ENCODE results near the gene OR10X1. TPM values are rescaled to one million over a fixed set of nuclear protein-coding genes. Genes with fewer than 3 reads are reported as not detected.

OR10X1 gene, protein sequence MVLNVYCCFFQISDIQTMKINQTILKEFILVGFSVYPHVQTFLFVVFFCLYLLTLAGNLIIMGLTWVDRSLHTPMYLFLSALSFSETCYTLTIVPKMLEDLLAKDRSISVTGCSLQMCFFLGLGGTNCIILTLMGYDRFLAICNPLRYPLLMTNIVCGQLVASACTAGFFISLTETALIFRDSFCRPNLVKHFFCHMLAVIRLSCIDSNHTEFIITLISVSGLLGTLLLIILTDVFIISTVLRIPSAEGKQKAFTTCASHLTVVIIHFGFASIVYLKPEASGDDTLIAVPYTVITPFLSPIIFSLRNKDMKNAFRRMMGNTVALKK
- total RNA-seq: not detected in 2 replicates

DNA sequence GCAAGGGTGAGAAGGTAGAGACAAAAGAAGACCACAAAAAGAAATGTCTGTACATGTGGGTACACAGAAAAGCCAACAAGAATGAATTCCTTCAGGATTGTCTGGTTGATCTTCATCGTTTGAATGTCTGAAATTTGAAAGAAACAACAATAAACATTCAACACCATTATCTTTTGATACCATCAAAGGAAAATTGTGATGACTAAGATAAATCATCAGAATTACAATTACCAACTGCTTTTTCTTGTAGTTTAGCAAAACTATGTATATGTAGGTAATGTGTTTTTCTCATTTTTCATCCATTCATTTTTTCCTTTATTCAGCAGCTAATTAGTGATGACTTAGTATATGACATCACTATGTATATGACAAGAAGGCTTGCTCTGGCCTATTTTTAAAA lies at the start of gene OR10X1:
Gene OR10X1, minus strand, starts transcription at position 167 of the 400 bp plus-strand sequence. Its CDS starts 0 bp downstream, at position 167.
- Mint-ChIP-seq H3K27ac (no peak within 1 kb of the TSS), H3K36me3 (ENCODE audit: low read depth) (no peaks in the 10 kb centered on the region), H3K9me3 (no peaks in the 10 kb centered on the region), H3K4me1 (ENCODE audit: low read depth) (peaks cover 2% of the 10 kb centered on the region), H3K4me3 (ENCODE audit: low read depth) (no peak within 1 kb of the TSS), H3K27me3 (ENCODE audit: low read depth) (peaks cover under 1% of the 10 kb centered on the region)
- intact Hi-C loops (cut with micrococcal nuclease): no loop called here
- DNase-seq (ENCODE audit: low spot score): no peak

GRCh38 chr1:158613764-158614163 lies 34.1 kb upstream of the OR10X1 start:
- no peaks in the 10 kb centered on the region for H3K36me3 Mint-ChIP-seq (ENCODE audit: low read depth)
- H3K4me1 Mint-ChIP-seq (ENCODE audit: low read depth): no peaks in the 10 kb centered on the region
- H3K9me3 Mint-ChIP-seq: no peaks in the 10 kb centered on the region
- H3K4me3 Mint-ChIP-seq (ENCODE audit: low read depth): no peak overlapping the region
- no peak overlapping the region for H3K27ac Mint-ChIP-seq
- intact Hi-C loops (cut with micrococcal nuclease): no loop called here
- peaks cover 9% of the 10 kb centered on the region for H3K27me3 Mint-ChIP-seq (ENCODE audit: low read depth)
- DNase-seq (ENCODE audit: low spot score): no peak

- H3K27me3 Mint-ChIP-seq (ENCODE audit: low read depth): peaks cover 9% of the 10 kb centered on the region
- H3K4me3 Mint-ChIP-seq (ENCODE audit: low read depth): no peak overlapping the region
- no peak overlapping the region for H3K27ac Mint-ChIP-seq
- no peak for DNase-seq (ENCODE audit: low spot score)
- H3K9me3 Mint-ChIP-seq: no peaks in the 10 kb centered on the region
- H3K36me3 Mint-ChIP-seq (ENCODE audit: low read depth): no peaks in the 10 kb centered on the region
- intact Hi-C loops (cut with micrococcal nuclease): no loop called here
- H3K4me1 Mint-ChIP-seq (ENCODE audit: low read depth): no peaks in the 10 kb centered on the region
Measured at GRCh38 chr1:158611916-158612315, 32.2 kb upstream of the OR10X1 start.

GRCh38 chr1:158607296-158607695 lies 27.6 kb upstream of the OR10X1 start:
- Mint-ChIP-seq H3K9me3 (no peaks in the 10 kb centered on the region), H3K4me1 (ENCODE audit: low read depth) (no peaks in the 10 kb centered on the region), H3K36me3 (ENCODE audit: low read depth) (no peaks in the 10 kb centered on the region), H3K27ac (no peak overlapping the region), H3K27me3 (ENCODE audit: low read depth) (peaks cover 6% of the 10 kb centered on the region), H3K4me3 (ENCODE audit: low read depth) (no peak overlapping the region)
- no peak for DNase-seq (ENCODE audit: low spot score)
- intact Hi-C loops (cut with micrococcal nuclease): no loop called here

DNA sequence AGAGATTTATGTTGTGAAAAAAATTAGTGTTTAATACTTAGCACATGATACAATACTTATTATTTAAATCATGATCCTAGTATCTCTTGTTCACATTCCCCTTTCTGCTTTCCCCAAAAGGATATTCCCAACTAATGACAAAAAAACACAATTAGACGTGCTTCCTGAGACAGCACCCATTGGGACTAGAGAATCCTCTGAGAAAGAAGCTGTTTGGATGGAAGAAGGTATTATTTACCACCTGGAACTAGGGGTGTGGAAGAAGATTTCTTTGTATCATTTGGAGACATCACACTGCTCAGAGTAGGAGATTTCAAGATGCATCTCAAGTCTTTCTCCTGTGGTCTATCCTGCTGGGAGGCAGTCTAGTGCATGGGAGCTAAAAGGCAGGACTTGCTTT lies 25.3 kb upstream of the OR10X1 start, which contains the start of gene OR10Z1:
Gene OR10Z1, plus strand, starts transcription at position 301 of the 400 bp plus-strand sequence. CDS start 1,171 bp downstream, outside the sequence.
- no peak within 1 kb of the TSS for H3K4me3 Mint-ChIP-seq (ENCODE audit: low read depth)
- intact Hi-C loops (cut with micrococcal nuclease): no loop called here

DNA sequence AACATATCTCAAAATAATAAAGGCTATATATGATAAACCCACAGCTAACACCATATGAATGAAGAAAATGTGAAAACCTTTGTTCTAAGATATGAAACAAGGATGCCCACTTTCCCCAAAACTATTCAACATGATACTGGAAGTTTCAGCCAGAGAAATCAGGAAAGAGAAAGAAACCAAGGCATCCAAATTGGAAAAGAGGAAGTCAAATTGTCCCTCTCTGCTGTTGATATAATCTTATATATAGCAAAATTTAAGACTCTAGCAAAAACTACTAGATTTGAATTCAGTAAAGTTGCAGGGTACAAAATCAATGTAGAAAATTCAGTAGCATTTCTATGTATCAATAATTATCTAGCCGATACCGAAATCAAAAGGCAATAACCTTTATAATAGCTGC lies 21.0 kb upstream of the OR10X1 start:
- intact Hi-C loops (cut with micrococcal nuclease): no loop called here
- Mint-ChIP-seq H3K9me3 (peaks cover 9% of the 10 kb centered on the region), H3K36me3 (ENCODE audit: low read depth) (no peaks in the 10 kb centered on the region), H3K4me1 (ENCODE audit: low read depth) (no peaks in the 10 kb centered on the region), H3K27ac (no peak overlapping the region), H3K27me3 (ENCODE audit: low read depth) (peaks cover 3% of the 10 kb centered on the region), H3K4me3 (ENCODE audit: low read depth) (no peak overlapping the region)
- no peak for DNase-seq (ENCODE audit: low spot score)

More for the DNA sequence above, 25.3 kb upstream of the OR10X1 start, which contains the start of gene OR10Z1:
- Mint-ChIP-seq H3K36me3 (ENCODE audit: low read depth) (no peaks in the 10 kb centered on the region), H3K9me3 (no peaks in the 10 kb centered on the region), H3K27me3 (ENCODE audit: low read depth) (peaks cover 3% of the 10 kb centered on the region), H3K27ac (no peak within 1 kb of the TSS), H3K4me1 (ENCODE audit: low read depth) (no peaks in the 10 kb centered on the region)
- no peak for DNase-seq (ENCODE audit: low spot score)

DNA sequence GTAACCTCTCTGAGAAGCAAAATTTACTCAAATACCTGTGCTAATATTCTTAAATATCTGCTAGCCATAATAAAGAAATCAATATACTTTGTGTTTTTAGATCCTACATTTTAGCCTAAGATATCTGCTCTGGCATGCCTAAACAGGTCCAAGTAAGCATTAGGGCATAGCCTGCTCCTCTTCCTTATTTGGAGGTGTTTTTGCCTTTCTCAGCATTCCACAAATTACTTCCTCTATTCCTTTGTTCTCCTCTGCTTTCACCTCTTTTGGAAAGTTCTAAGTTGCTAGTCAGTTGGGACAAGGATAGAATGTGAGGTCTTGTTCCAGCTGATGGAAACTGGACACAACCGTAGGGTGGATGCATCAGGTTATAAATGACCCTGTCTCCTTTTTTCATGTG lies 7.2 kb upstream of the OR10X1 start:
- H3K36me3 Mint-ChIP-seq (ENCODE audit: low read depth): no peaks in the 10 kb centered on the region
- no peak for DNase-seq (ENCODE audit: low spot score)
- H3K4me1 Mint-ChIP-seq (ENCODE audit: low read depth): no peaks in the 10 kb centered on the region
- no peak overlapping the region for H3K4me3 Mint-ChIP-seq (ENCODE audit: low read depth)
- H3K27me3 Mint-ChIP-seq (ENCODE audit: low read depth): no peaks in the 10 kb centered on the region
- H3K9me3 Mint-ChIP-seq: no peaks in the 10 kb centered on the region
- intact Hi-C loops (cut with micrococcal nuclease): no loop called here
- no peak overlapping the region for H3K27ac Mint-ChIP-seq

- Mint-ChIP-seq H3K4me1 (ENCODE audit: low read depth) (peaks cover 2% of the 10 kb centered on the region), H3K4me3 (ENCODE audit: low read depth) (no peak overlapping the region), H3K9me3 (no peaks in the 10 kb centered on the region)
Measured at GRCh38 chr1:158583962-158584361, 4.3 kb upstream of the OR10X1 start.

DNA sequence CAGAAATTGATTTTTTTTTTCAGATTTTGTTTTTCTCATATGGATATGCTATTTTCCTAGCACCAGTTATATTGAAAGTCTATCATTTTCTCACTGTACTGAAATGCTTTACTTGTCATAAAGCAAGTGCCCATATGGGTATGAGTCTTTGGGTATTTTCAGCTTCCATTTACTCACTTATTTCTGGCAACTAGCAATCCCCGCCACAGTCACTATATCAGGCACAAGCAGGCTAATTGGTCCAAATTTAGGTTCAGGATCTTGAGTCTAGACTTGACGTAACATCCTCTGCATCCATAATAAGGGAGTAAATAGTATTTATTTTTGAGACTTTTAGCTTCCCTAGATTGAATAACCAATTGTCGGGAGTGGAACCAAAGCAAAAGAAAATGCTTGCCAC lies 2.1 kb downstream of the OR10X1 start:
- Mint-ChIP-seq H3K4me1 (ENCODE audit: low read depth) (peaks cover 2% of the 10 kb centered on the region), H3K4me3 (ENCODE audit: low read depth) (no peak overlapping the region), H3K9me3 (no peaks in the 10 kb centered on the region), H3K27ac (no peak overlapping the region), H3K27me3 (ENCODE audit: low read depth) (peaks cover 2% of the 10 kb centered on the region), H3K36me3 (ENCODE audit: low read depth) (no peaks in the 10 kb centered on the region)
- intact Hi-C loops (cut with micrococcal nuclease): no loop called here
- no peak for DNase-seq (ENCODE audit: low spot score)

More at GRCh38 chr1:158583962-158584361, 4.3 kb upstream of the OR10X1 start:
- intact Hi-C loops (cut with micrococcal nuclease): no loop called here
- no peak for DNase-seq (ENCODE audit: low spot score)
- no peaks in the 10 kb centered on the region for H3K27me3 Mint-ChIP-seq (ENCODE audit: low read depth)
- no peak overlapping the region for H3K27ac Mint-ChIP-seq
- no peaks in the 10 kb centered on the region for H3K36me3 Mint-ChIP-seq (ENCODE audit: low read depth)

GRCh38 chr1:158572226-158572625 lies 7.5 kb downstream of the OR10X1 start:
- DNase-seq (ENCODE audit: low spot score): no peak
- no peak overlapping the region for H3K27ac Mint-ChIP-seq

GRCh38 chr1:158570480-158570879 lies 9.2 kb downstream of the OR10X1 start, which contains the start of gene OR6P1:
TSS of gene OR6P1 (minus strand) at chr1:158570580. CDS start at chr1:158563604, 6,976 bp downstream.
- H3K27ac Mint-ChIP-seq: no peak within 1 kb of the TSS
- DNase-seq (ENCODE audit: low spot score): no peak
- no peaks in the 10 kb centered on the region for H3K9me3 Mint-ChIP-seq
- intact Hi-C loops (cut with micrococcal nuclease): no loop called here
- no peak within 1 kb of the TSS for H3K4me3 Mint-ChIP-seq (ENCODE audit: low read depth)
- H3K27me3 Mint-ChIP-seq (ENCODE audit: low read depth): peaks cover 7% of the 10 kb centered on the region
- no peaks in the 10 kb centered on the region for H3K4me1 Mint-ChIP-seq (ENCODE audit: low read depth)
- H3K36me3 Mint-ChIP-seq (ENCODE audit: low read depth): no peaks in the 10 kb centered on the region

More at GRCh38 chr1:158572226-158572625, 7.5 kb downstream of the OR10X1 start:
- no peaks in the 10 kb centered on the region for H3K36me3 Mint-ChIP-seq (ENCODE audit: low read depth)
- H3K4me3 Mint-ChIP-seq (ENCODE audit: low read depth): no peak overlapping the region
- H3K27me3 Mint-ChIP-seq (ENCODE audit: low read depth): peaks cover 7% of the 10 kb centered on the region
- no peaks in the 10 kb centered on the region for H3K4me1 Mint-ChIP-seq (ENCODE audit: low read depth)
- intact Hi-C loops (cut with micrococcal nuclease): no loop called here
- no peaks in the 10 kb centered on the region for H3K9me3 Mint-ChIP-seq

DNA sequence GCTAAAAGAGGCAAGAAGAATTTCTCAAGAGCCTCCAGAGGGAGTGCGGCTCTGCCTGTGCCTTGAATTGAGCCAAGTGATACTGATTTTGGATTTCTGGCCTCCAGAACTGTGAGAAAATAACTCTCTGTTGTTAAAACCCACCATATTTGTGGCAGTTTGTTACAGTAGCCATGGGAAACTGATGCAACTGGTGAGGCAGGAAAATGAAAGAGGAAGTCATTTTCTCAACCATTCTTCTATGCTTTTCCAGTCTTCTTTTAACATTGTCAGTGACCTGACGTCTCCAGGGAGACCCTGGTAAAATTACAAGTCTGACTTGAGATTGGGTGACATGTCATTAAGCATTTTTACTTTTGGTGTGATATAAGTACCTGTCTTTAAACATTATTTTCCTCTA lies 15.1 kb downstream of the OR10X1 start:
- intact Hi-C loops (cut with micrococcal nuclease): no loop called here
- Mint-ChIP-seq H3K9me3 (no peaks in the 10 kb centered on the region), H3K4me3 (ENCODE audit: low read depth) (no peak overlapping the region), H3K36me3 (ENCODE audit: low read depth) (no peaks in the 10 kb centered on the region), H3K27ac (no peak overlapping the region), H3K4me1 (ENCODE audit: low read depth) (no peaks in the 10 kb centered on the region), H3K27me3 (ENCODE audit: low read depth) (no peaks in the 10 kb centered on the region)
- DNase-seq (ENCODE audit: low spot score): no peak

- no peaks in the 10 kb centered on the region for H3K27me3 Mint-ChIP-seq (ENCODE audit: low read depth)
- intact Hi-C loops (cut with micrococcal nuclease): no loop called here
Measured at GRCh38 chr1:158563853-158564252, 15.8 kb downstream of the OR10X1 start.

More at GRCh38 chr1:158563853-158564252, 15.8 kb downstream of the OR10X1 start:
- H3K4me3 Mint-ChIP-seq (ENCODE audit: low read depth): no peak overlapping the region
- DNase-seq (ENCODE audit: low spot score): no peak
- no peak overlapping the region for H3K27ac Mint-ChIP-seq
- H3K36me3 Mint-ChIP-seq (ENCODE audit: low read depth): no peaks in the 10 kb centered on the region
- no peaks in the 10 kb centered on the region for H3K4me1 Mint-ChIP-seq (ENCODE audit: low read depth)
- H3K9me3 Mint-ChIP-seq: no peaks in the 10 kb centered on the region

Data from activated T-helper 2 cell treated with anti-CD3 and anti-CD28 coated beads, Interferon-gamma antibody, Interleukin-2, Interleukin-4, amounts not matched to agents 10 μg/mL and 5 μg/mL and 100 μg/mL, durations not matched to agents 14 hours and 24 hours and 36 hours (primary cell).